LNCaP clone FGC (cell line): ENCODE measurements around the gene MAGEA8.

Source experiments
- DNase-seq: peaks from one replicate; pipeline ENCODE4 v3.0.0-alpha.2; 2011; ENCODE audit warnings: low read depth
- H3K4me3 ChIP-seq: 2 replicates; pipeline ENCODE4 v1.5.1; 2011; ENCODE audit warnings: mild to moderate bottlenecking, low read depth, low read length, control low read depth
- TF ChIP-seq, protein P1 (sequence below): IDR thresholded peaks from 2 replicates; pipeline ENCODE4 v1.5.1; 2012; ENCODE audit warnings: mild to moderate bottlenecking; ENCODE audit not compliant: control insufficient read depth, insufficient read depth; ENCODE audit errors: extremely low read depth

MAGEA8 gene

DNA sequence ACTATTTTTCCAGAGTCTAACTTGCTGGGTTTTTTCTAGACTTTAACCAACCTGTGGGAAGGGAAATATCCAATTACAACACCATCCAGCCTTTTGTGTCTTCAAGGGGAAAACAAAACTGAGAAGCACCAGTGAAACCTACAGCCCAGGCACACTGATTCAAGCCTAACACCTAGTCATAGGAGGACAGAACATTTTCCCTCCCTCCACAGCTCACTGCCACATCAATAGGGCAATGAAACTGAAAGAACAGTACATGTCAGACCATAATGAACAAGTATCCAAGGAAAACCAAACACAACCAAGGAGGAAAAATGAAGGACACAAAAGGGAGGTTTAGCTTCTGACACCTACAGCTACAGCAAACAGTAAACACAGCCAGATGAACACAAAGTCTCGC lies 17.6 kb downstream of the MAGEA8 start:
- TF ChIP-seq, protein P1, sequence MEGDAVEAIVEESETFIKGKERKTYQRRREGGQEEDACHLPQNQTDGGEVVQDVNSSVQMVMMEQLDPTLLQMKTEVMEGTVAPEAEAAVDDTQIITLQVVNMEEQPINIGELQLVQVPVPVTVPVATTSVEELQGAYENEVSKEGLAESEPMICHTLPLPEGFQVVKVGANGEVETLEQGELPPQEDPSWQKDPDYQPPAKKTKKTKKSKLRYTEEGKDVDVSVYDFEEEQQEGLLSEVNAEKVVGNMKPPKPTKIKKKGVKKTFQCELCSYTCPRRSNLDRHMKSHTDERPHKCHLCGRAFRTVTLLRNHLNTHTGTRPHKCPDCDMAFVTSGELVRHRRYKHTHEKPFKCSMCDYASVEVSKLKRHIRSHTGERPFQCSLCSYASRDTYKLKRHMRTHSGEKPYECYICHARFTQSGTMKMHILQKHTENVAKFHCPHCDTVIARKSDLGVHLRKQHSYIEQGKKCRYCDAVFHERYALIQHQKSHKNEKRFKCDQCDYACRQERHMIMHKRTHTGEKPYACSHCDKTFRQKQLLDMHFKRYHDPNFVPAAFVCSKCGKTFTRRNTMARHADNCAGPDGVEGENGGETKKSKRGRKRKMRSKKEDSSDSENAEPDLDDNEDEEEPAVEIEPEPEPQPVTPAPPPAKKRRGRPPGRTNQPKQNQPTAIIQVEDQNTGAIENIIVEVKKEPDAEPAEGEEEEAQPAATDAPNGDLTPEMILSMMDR = no peak
- DNase-seq = no peak
- H3K4me3 ChIP-seq = no peak overlapping the region

DNA sequence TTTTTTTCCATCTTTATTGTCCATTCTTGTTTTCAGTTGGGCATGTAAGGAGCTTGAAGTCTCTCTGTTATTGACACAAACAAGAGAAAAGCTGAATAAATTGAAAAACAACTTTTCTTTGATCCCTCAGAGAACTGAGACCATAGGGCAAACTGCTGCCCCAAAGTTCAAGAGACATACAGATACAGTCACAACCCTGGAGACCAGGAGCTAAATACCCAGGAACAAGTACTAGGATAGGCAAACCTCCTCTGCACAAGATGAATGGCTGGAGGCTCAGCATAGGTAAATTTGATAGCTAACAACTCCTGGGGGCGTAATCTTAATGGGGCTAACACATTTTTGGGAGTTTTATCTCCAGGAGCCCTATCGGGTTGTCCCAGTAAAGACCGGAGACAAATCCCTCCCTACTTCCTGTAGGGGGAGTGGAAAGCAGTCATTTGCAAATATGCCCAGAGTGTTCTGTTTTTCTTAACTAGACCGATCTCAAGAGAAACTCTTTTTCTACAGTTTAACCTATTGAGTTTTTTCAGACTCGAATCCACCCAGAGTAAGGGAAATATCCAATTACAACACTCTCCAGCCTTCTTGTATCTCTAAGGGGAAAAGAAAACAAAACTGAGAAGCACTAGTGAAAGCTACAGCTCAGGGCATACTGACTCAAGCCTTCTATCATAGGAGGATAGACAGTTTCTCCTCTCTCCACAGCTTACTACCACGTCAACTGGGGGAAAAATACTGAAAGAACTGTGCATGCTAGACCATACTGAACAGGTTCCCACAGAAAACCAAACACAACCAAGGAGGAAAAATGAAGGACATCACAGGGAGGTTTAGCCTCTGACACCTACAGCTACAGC lies 23.1 kb downstream of the MAGEA8 start:
- no peak for DNase-seq
- H3K4me3 ChIP-seq = no peak overlapping the region
- TF ChIP-seq, protein P1 = no peak

DNA sequence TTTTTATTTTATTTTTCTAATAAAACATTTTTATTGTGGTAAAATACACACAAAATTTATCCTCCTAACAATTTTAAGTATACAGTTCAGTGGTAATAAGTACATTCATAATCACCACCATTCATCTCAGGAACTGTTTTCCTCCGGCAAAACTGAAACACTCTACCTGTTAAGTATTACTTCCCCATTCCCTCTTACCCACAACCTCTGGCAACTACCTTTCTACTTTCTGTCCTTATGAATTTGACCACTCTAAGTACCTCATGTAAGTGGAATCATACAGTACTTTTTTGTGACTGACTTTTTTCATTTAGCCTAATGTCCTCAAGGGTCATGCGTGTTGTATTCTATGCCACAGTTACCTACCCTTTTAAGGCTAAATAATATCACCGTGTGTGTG lies 27.3 kb downstream of the MAGEA8 start:
- TF ChIP-seq, protein P1 = no peak
- no peak overlapping the region for H3K4me3 ChIP-seq
- no peak for DNase-seq

DNA sequence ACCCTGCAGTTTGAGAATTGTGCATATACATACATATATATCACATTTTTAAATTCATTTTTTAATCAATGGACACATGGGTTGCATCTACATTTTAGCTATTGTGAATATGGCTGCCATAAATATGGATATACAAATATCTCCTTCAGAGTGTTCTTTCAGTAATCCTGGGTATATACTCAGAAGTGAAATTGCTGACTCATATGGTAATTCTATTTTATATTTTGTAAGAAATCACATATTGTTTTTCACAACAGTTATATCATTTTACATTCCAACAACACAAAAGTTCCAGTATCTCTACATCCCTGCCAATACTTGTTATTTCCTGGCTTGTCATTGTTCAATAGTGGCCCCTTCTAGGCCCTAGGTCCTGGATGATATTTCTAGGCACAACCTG lies 27.7 kb downstream of the MAGEA8 start:
- H3K4me3 ChIP-seq = no peak overlapping the region
- TF ChIP-seq, protein P1 = no peak
- no peak for DNase-seq

DNA sequence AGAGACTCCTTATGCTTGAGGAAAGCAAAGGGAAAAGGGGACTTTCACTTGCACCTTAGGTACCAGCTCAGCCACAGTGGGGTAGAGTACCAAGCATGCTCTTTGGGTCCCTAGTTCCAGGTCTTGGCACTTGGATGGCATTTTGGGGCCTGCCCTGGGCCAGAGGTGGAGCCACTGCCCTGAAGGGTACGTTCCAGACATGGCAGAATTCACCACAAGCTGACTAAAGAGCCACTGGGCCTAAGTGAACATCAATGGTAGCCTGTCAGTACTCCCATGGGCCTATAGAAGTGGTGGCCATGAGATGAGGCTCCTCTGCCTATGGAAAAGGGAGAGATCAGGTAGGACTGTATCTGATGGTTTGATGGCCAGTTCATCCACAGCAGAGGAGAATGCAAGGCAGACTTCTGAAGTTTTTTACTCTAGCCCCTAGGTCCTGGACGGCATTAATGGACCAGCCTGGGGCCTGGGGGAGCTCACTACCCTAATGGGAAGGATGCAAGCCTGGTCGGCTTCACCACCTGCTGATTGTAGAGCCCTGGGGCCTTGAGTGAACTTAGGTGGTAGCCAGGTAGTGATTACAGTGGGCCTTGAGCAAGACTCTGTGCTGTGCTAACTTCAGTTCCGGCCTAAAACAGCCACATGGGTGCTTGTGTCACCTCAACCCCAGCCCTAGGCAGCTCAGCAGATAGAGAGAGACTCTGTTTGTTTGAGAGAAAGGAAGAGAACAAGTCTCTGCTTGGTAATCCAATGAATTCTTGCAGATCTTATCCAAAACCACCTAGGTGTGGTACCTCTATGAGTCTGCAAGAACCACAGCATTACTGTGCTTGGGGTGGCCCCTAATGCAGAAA lies 28.6 kb downstream of the MAGEA8 start:
- TF ChIP-seq, protein P1 = no peak

DNA sequence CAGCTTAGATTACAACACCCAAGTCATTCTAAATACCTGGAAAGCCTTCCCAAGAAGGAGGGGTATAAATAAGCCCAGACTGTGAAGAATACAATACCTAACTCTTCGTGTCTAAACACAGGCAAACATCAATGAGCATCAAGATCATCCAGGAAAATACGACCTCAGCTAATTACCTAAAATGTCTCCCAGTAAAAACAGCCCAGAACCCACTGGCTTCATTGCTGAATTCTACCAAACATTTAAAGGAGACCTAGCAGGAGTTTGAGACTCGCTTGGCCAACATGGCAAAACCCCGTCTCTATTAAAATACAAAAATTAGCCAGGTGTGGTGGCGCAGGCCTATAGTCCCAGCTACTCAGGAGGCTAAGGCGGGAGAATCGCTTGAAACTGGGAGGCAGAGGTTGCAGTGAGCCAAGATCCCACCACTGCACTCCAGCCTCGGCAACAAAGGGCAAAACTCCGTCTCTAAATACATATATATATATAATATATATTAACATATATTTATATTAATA lies 29.3 kb downstream of the MAGEA8 start:
- TF ChIP-seq, protein P1 = no peak
- DNase-seq = no peak
- no peak overlapping the region for H3K4me3 ChIP-seq

More for the DNA sequence above, 28.6 kb downstream of the MAGEA8 start:
- DNase-seq = no peak
- H3K4me3 ChIP-seq = no peak overlapping the region
